ENCODE results near the gene GOLIM4. TPM values are rescaled to one million over a fixed set of nuclear protein-coding genes. Genes with fewer than 3 reads are reported as not detected.
"Not testable (repeated sequence)": the region's sequence is repeated elsewhere in the genome, so short reads cannot be mapped to it uniquely, and the experiment has no call there.

The GOLIM4 gene
- total RNA-seq, 1 donor from 2014 or later = 74.8 TPM

DNA sequence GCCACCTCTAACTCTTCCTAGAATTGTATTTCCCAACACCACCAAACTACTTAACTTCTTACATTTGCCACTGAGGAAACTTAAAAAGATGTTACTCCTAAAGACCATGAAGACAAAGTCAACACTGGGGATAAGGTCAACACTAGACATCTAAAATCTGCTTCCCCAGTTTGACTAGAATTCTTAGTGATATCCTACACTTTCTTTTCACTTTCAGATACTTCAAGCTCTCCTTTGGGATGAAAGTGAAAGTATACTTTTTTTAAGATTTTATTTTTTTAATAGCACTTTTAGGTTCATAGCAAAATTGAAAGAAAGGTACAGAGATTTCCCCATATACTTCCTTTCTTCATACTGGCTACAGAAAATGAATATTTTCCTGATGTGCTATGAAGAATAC is 32.6 kb downstream of the GOLIM4 start:
- Histone ChIP-seq H3K27ac (replicated peaks) (no peak overlapping the region), H3K9me3 (replicated peaks) (no peaks in the 10 kb centered on the region), H3K4me1 (peaks cover 75% of the 10 kb centered on the region), H3K27me3 (ENCODE audit: low read depth) (no peaks in the 10 kb centered on the region), H3K36me3 (no peaks in the 10 kb centered on the region), H3K4me3 (no peak overlapping the region)
- intact Hi-C loops (cut with micrococcal nuclease) = no loop called here
- no peak for DNase-seq
- TF ChIP-seq CTCF (IDR thresholded peaks at IDR 0.05; ENCODE audit: borderline replicate concordance) = no peak

DNA sequence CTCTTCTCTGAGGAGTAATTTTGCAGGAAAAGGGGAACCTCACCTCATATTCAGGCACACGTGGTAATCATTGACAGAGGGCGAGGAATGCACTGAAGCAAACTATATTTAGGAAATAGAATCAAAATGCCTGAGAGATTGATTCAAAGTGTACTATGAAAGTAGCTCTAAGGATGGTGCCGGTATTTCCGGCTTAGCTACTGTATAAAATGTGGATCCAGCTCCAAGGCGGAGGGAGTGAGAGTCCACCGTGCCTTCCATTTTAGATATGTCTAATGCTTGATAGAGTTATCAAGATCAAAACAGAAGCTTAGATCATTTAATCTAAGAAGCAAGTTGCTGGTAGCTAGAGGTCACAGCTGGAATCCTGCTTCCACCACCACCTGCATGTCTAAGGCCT is 33.0 kb downstream of the GOLIM4 start:
- H3K27ac ChIP-seq (replicated peaks) = no peak overlapping the region
- no peak for TF ChIP-seq CTCF (IDR thresholded peaks at IDR 0.05; ENCODE audit: borderline replicate concordance)
- H3K4me3 ChIP-seq = no peak overlapping the region
- H3K36me3 ChIP-seq = no peaks in the 10 kb centered on the region
- intact Hi-C loops (cut with micrococcal nuclease) = no loop called here
- H3K4me1 ChIP-seq = peaks cover 80% of the 10 kb centered on the region
- no peak for DNase-seq
- no peaks in the 10 kb centered on the region for H3K27me3 ChIP-seq (ENCODE audit: low read depth)
- H3K9me3 ChIP-seq (replicated peaks) = no peaks in the 10 kb centered on the region

- intact Hi-C loops (cut with micrococcal nuclease) = no loop called here
- DNase-seq = no peak
- Histone ChIP-seq H3K4me3 (no peak overlapping the region), H3K4me1 (peaks cover 69% of the 10 kb centered on the region), H3K9me3 (replicated peaks) (no peaks in the 10 kb centered on the region), H3K27ac (replicated peaks) (no peak overlapping the region), H3K36me3 (no peaks in the 10 kb centered on the region), H3K27me3 (ENCODE audit: low read depth) (no peaks in the 10 kb centered on the region)
- no peak for TF ChIP-seq CTCF (IDR thresholded peaks at IDR 0.05; ENCODE audit: borderline replicate concordance)
Observed at GRCh38 chr3:168061332-168061996, 34.3 kb downstream of the GOLIM4 start.

DNA sequence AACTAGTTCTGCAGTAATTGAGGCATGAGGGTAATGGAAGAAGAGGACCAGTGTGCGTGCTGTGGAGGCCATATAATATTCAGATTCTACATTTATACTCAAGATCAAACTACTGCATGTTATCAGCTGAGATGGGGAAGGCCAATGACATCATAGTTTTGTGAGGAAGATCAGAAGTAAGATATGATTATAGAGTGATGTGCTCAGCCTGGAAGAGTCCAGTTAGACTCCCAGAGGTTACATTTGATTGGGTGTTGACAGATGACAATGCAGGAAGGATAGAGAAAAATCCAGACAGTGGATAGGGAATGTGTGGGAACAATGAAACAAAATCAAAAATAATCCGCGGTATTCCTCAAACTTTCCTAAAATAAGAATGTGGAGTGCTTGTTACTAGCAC is 35.4 kb downstream of the GOLIM4 start:
- TF ChIP-seq CTCF (IDR thresholded peaks at IDR 0.05; ENCODE audit: borderline replicate concordance) = no peak
- Histone ChIP-seq H3K4me3 (no peak overlapping the region), H3K27me3 (ENCODE audit: low read depth) (no peaks in the 10 kb centered on the region), H3K36me3 (no peaks in the 10 kb centered on the region), H3K4me1 (peaks cover 57% of the 10 kb centered on the region), H3K27ac (replicated peaks) (no peak overlapping the region), H3K9me3 (replicated peaks) (peaks cover under 1% of the 10 kb centered on the region)
- intact Hi-C loops (cut with micrococcal nuclease) = no loop called here
- no peak for DNase-seq

DNA sequence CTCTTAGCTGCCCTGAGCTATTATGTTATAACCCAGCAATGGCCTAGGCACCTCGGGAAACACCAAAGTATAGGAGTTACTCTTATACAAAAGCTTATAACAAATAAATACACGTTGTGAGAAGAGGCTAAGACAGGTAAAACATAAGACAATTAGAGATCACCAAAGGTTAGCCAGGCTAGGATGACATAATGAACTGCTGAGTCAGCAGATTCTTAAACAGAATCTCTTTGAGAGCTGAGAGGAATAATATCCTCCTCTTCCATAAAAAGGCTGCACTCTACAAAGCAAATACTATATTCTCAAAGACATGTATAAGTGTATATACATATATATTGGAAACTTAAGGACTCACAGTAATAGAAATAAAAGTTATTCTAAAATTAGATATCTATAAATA is 37.2 kb downstream of the GOLIM4 start:
- H3K4me3 ChIP-seq = no peak overlapping the region
- H3K4me1 ChIP-seq = peaks cover 47% of the 10 kb centered on the region
- no peaks in the 10 kb centered on the region for H3K27me3 ChIP-seq (ENCODE audit: low read depth)
- H3K9me3 ChIP-seq (replicated peaks) = peaks cover 5% of the 10 kb centered on the region
- no peaks in the 10 kb centered on the region for H3K36me3 ChIP-seq
- DNase-seq = no peak
- H3K27ac ChIP-seq (replicated peaks) = no peak overlapping the region
- no peak for TF ChIP-seq CTCF (IDR thresholded peaks at IDR 0.05; ENCODE audit: borderline replicate concordance)
- intact Hi-C loops (cut with micrococcal nuclease) = no loop called here

- H3K4me1 ChIP-seq = peaks cover 47% of the 10 kb centered on the region
- H3K27ac ChIP-seq (replicated peaks); DNase-seq; intact Hi-C loops (cut with micrococcal nuclease); H3K36me3 ChIP-seq; H3K27me3 ChIP-seq (ENCODE audit: low read depth); H3K9me3 ChIP-seq (replicated peaks); H3K4me3 ChIP-seq: not testable (repeated sequence)
Observed at GRCh38 chr3:168056398-168057230, 39.1 kb downstream of the GOLIM4 start.

Data from left ventricle myocardium inferior (tissue), 1 donor.